Mammary epithelial cell (primary cell): ENCODE data around the gene CALN1.

Experiments used
- EZH2 ChIP-seq: IDR thresholded peaks from 2 replicates; pipeline ENCODE4 v1.6.1; 2012; ENCODE audit warnings: low read length, inconsistent platforms, borderline replicate concordance
- TF ChIP-seq, protein P1 (sequence below), 2 donors: IDR thresholded peaks in 1 of 2; conservative IDR thresholded peaks in 1 of 2; 2 replicates each; pipeline ENCODE4 v1.5.1; 2011 to 2012; ENCODE audit warnings: inconsistent platforms in 2 of 2, low read length in 2 of 2, mild to moderate bottlenecking in 2 of 2, control low read depth in 1 of 2, low read depth in 1 of 2; ENCODE audit not compliant: insufficient read depth in 1 of 2; ENCODE audit errors: extremely low read depth in 1 of 2

DNA sequence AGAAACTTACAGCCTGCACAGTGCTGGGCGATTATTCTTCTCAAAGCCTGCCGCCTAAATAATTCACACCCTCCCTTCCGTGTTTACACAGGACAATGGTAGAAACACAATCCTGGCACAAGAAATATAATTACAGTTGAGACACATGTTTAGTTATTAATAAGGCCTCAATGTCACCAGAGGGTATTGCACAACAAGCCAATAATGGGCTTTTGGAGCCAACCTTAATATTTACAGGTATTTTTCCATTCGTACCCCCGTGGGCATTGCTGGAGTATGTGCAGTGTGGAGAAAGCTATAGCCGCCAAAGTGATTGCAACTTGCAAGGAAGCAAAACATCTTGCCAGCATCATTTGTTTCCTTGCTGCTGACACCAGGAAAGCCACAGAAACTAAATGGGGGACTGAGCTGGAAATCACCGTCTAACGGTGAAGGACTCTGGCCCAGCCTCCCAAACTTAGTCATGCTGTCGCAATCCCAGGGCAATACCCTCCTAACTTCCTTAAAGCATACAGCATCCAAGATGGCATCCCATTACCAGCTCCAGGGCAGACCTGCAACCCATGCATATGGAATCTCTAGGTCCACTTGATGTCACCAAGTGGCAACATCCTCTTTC lies 8.6 kb downstream of the CALN1 start:
- TF ChIP-seq, protein P1, sequence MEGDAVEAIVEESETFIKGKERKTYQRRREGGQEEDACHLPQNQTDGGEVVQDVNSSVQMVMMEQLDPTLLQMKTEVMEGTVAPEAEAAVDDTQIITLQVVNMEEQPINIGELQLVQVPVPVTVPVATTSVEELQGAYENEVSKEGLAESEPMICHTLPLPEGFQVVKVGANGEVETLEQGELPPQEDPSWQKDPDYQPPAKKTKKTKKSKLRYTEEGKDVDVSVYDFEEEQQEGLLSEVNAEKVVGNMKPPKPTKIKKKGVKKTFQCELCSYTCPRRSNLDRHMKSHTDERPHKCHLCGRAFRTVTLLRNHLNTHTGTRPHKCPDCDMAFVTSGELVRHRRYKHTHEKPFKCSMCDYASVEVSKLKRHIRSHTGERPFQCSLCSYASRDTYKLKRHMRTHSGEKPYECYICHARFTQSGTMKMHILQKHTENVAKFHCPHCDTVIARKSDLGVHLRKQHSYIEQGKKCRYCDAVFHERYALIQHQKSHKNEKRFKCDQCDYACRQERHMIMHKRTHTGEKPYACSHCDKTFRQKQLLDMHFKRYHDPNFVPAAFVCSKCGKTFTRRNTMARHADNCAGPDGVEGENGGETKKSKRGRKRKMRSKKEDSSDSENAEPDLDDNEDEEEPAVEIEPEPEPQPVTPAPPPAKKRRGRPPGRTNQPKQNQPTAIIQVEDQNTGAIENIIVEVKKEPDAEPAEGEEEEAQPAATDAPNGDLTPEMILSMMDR (conservative IDR thresholded peaks at IDR 0.05 in 1 of 2, IDR thresholded peaks at IDR 0.05 in 1 of 2; ENCODE audit: extremely low read depth in 1 of 2, insufficient read depth in 1 of 2, low read depth in 1 of 2, low read length in 2 of 2) = no peak
- no peak for TF ChIP-seq EZH2
